Skeletal muscle satellite cell (primary cell): ENCODE measurements around the gene PRRC2B.
"Not testable (repeated sequence)": the region's sequence is repeated elsewhere in the genome, so short reads cannot be mapped to it uniquely, and the experiment has no call there.

Experiments used
- H3K27me3 ChIP-seq: 2 replicates; pipeline ENCODE4 v1.7.0; 2013; ENCODE audit warnings: low read length; ENCODE audit not compliant: control insufficient read depth, insufficient read depth
- H3K36me3 ChIP-seq: 2 replicates; pipeline ENCODE4 v1.7.0; 2013; ENCODE audit warnings: mild to moderate bottlenecking, control low read depth, low read length; ENCODE audit not compliant: insufficient read depth
- H3K4me1 ChIP-seq: 2 replicates; pipeline ENCODE4 v1.7.0; 2013; ENCODE audit warnings: low read length; ENCODE audit not compliant: control insufficient read depth, insufficient read depth
- H3K4me2 ChIP-seq: 2 replicates; pipeline ENCODE4 v1.7.0; 2013; ENCODE audit warnings: mild to moderate bottlenecking, low read length
- H3K4me3 ChIP-seq: 2 replicates; pipeline ENCODE4 v1.7.0; 2013; ENCODE audit warnings: low read length
- H3K9ac ChIP-seq: 2 replicates; pipeline ENCODE4 v1.7.0; 2013; ENCODE audit warnings: mild to moderate bottlenecking, low read depth, low read length, moderate library complexity
- H3K9me3 ChIP-seq: replicated peaks from 2 replicates; pipeline ENCODE4 v1.7.0; 2013; ENCODE audit warnings: mild to moderate bottlenecking, control low read depth, low read length

PRRC2B gene

GRCh38 chr9:131500939-131501541, 107.2 kb downstream of the PRRC2B start:
- no peak overlapping the region for H3K4me3 ChIP-seq
- H3K27me3 ChIP-seq, result no peaks in the 10 kb centered on the region
- no peaks in the 10 kb centered on the region for H3K9me3 ChIP-seq
- no peak overlapping the region for H3K4me2 ChIP-seq
- peaks cover 17% of the 10 kb centered on the region for H3K4me1 ChIP-seq
- H3K36me3 ChIP-seq, result peaks cover 49% of the 10 kb centered on the region
- no peak overlapping the region for H3K9ac ChIP-seq

DNA sequence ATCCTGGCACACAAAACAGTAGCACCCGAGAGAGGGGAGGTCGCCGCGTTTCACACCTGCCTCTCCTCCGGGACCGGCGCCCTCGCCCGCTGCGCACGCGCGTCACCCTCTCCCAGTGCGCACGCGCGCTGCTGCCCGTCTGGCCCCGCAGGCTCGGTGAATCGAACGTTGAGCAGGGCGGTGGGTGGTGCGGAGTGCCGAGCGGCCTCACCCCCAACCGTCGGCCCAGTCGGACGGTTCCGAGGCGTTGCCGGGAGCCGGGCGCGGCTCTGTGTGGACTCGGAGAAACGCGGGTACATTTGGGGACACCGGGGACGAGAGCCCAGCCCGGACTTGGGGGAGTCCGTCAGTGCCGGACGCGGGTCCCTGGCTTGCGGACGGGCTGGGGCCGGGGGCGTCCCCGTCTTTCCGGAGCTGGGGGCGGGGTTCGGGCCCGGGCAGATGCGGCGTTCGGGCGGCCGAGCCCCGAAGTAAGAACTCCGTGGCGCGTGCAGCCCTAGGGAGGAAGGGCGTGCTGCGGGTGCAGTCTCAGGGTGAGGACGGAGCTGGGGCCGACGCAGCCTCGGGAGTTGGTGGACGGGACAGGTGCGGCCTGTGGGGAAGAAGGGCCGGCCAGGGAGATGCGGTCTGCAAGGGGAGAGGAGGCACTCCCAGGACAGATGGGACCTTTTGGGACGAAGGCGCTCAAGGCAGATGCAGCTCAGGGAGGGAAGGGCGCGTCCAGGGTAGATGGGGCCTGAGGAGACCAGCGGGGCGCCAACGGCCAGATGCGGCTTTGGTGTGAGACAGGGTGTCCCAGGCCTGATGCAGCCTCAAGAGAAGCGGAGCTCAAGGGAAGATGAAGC, 109.1 kb downstream of the PRRC2B start, which contains the start of gene POMT1:
POMT1 (plus strand) TSS at position 138 of the 845 bp plus-strand sequence. CDS start 1,301 bp downstream, outside the sequence.
- no peaks in the 10 kb centered on the region for H3K27me3 ChIP-seq
- peak within 1 kb of the TSS; percentile 95 for H3K4me3 ChIP-seq
- peak within 1 kb of the TSS; percentile 89 for H3K9ac ChIP-seq
- no peaks in the 10 kb centered on the region for H3K9me3 ChIP-seq
- H3K36me3 ChIP-seq, result peaks cover 36% of the 10 kb centered on the region
- H3K4me1 ChIP-seq, result peaks cover 17% of the 10 kb centered on the region
- H3K4me2 ChIP-seq, result peak within 1 kb of the TSS; percentile 100

GRCh38 chr9:131503626-131504465, 110.0 kb downstream of the PRRC2B start:
- Histone ChIP-seq H3K27me3 (no peaks in the 10 kb centered on the region), H3K9me3 (no peaks in the 10 kb centered on the region), H3K4me1 (peaks cover 17% of the 10 kb centered on the region), H3K4me2 (peak overlapping the region; percentile 100), H3K9ac (peak overlapping the region; percentile 89), H3K4me3 (peak overlapping the region; percentile 95), H3K36me3 (peaks cover 30% of the 10 kb centered on the region)

DNA sequence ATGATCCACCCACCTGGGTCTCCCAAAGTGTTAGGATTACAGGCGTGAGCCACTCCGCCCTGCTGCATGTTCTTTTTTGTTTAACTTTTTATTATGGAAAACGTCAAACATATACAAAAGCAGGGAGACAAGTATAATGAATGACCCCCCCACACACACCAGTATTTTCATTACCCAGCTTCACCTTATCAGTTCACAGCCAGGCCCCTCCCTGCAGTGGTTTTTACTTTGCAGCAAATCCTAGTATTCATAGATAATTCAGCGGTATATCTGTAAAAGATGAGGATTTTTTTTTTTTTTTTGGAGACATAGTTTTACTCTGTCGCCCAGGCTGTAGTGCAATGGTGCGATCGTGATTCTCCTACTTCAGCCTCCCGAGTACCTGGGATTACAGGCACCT, 111.1 kb downstream of the PRRC2B start:
- Histone ChIP-seq H3K4me2 (no peak overlapping the region), H3K9me3 (no peaks in the 10 kb centered on the region), H3K4me1 (peaks cover 17% of the 10 kb centered on the region), H3K4me3 (no peak overlapping the region), H3K9ac (no peak overlapping the region), H3K36me3 (peaks cover 26% of the 10 kb centered on the region), H3K27me3 (no peaks in the 10 kb centered on the region)

DNA sequence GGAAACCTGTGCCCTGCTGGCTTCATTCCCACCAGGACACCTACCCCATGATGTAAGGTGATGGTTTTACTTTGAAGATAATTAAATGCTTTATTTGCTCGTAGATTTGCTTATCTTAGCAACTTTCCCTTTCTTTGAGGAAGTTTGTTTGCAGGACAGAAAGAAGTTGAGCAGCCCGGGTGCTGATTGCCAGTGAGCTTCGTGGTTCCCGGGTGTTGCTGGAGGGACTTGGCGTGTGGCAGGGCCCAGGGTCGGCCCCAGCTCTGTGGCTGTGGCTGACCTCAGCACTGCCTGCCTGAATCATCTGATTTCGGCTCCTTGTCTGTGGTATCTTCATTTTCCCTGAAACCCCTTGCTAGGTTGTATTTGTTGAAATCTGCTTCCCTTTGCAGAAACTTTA, 117.5 kb downstream of the PRRC2B start:
- no peaks in the 10 kb centered on the region for H3K9me3 ChIP-seq
- no peak overlapping the region for H3K4me3 ChIP-seq
- H3K4me2 ChIP-seq, result no peak overlapping the region
- H3K27me3 ChIP-seq, result no peaks in the 10 kb centered on the region
- no peaks in the 10 kb centered on the region for H3K4me1 ChIP-seq
- no peak overlapping the region for H3K9ac ChIP-seq
- H3K36me3 ChIP-seq, result peaks cover 65% of the 10 kb centered on the region

DNA sequence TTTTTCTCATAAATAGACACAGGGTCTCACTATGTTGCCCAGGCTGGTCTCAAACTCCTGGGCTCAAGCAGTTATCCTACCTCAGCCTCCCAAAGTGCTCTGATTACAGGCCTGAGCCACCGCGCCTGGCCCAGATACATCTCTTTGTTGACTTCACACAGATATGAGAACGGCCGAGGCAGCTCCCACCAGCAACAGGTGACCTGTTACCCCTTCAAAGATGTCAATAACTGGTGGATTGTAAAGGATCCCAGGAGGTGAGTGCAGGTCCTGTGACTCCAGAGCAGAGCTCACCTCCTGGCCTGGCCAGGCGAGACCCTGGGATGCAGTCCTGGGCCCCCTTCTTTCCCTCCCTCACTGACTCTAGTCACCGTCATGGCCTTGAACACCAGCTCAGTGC, 118.0 kb downstream of the PRRC2B start:
- Histone ChIP-seq H3K4me1 (no peaks in the 10 kb centered on the region), H3K36me3 (peaks cover 69% of the 10 kb centered on the region), H3K4me2 (no peak overlapping the region), H3K9ac (no peak overlapping the region), H3K4me3 (no peak overlapping the region), H3K27me3 (no peaks in the 10 kb centered on the region), H3K9me3 (no peaks in the 10 kb centered on the region)

DNA sequence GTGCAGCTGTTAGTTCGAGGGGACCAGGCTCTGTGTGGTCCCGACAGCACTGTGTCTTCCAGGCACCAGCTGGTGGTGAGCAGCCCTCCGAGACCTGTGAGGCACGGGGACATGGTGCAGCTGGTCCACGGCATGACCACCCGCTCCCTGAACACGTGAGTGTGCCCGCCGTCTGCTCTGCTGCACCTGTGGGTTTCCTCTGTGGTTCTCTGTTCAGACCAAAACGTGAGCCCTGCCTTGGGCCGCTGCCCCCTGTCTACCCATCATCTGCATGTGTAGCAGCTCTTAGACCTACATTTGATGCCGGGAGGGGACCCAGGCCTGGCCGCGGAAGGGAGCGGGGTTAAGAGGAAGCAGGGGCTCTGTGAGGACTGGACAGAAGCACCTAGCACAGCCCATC, 119.3 kb downstream of the PRRC2B start:
- Histone ChIP-seq H3K4me2 (no peak overlapping the region), H3K27me3 (no peaks in the 10 kb centered on the region), H3K9ac (no peak overlapping the region), H3K9me3 (no peaks in the 10 kb centered on the region), H3K4me3 (no peak overlapping the region), H3K4me1 (no peaks in the 10 kb centered on the region), H3K36me3 (peaks cover 75% of the 10 kb centered on the region)

GRCh38 chr9:131515559-131516031, 121.7 kb downstream of the PRRC2B start:
- H3K4me1 ChIP-seq, H3K9me3 ChIP-seq, H3K4me2 ChIP-seq, H3K9ac ChIP-seq, H3K27me3 ChIP-seq, H3K4me3 ChIP-seq: not testable (repeated sequence)
- peaks cover 85% of the 10 kb centered on the region for H3K36me3 ChIP-seq

DNA sequence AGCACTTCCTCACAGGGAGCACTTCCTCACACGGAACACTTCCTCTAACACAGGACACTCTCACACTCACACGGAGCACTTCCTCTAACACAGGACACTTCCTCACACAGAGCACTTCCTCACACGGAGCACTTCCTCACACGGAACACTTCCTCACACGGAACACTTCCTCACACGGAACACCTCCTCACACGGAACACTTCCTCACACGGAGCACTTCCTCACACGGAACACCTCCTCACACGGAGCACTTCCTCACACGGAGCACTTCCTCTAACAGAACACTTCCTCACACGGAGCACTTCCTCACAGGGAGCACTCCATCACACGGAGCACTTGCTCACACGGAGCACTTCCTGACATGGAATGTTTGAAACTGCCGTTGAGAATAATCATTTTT, 122.2 kb downstream of the PRRC2B start:
- peaks cover 83% of the 10 kb centered on the region for H3K36me3 ChIP-seq
- H3K9me3 ChIP-seq, result no peaks in the 10 kb centered on the region
- no peaks in the 10 kb centered on the region for H3K4me1 ChIP-seq
- no peaks in the 10 kb centered on the region for H3K27me3 ChIP-seq
- H3K4me2 ChIP-seq, result no peak overlapping the region
- no peak overlapping the region for H3K9ac ChIP-seq
- no peak overlapping the region for H3K4me3 ChIP-seq

DNA sequence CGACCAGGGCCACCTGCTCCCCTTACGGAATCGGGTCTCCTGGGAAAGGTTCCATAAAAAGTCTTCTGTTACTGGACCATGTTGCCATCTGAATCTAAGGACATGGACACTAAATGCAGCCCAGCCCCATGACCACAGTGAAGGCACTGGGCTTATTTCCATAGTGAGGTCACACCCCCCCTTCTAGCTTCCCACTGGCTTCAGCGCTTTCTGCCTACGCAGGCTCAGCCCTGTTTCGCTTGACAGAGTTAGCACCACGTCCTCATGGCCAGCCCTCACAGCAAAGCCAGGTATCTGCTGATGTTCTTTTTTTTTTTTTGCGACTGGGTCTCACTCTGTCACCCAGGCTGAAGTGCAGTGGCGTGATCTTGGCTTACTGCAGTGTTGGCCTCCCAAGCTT, 123.0 kb downstream of the PRRC2B start:
- Histone ChIP-seq H3K4me1 (no peaks in the 10 kb centered on the region), H3K4me3 (no peak overlapping the region), H3K27me3 (no peaks in the 10 kb centered on the region), H3K9ac (no peak overlapping the region), H3K36me3 (peaks cover 82% of the 10 kb centered on the region), H3K4me2 (no peak overlapping the region), H3K9me3 (no peaks in the 10 kb centered on the region)

DNA sequence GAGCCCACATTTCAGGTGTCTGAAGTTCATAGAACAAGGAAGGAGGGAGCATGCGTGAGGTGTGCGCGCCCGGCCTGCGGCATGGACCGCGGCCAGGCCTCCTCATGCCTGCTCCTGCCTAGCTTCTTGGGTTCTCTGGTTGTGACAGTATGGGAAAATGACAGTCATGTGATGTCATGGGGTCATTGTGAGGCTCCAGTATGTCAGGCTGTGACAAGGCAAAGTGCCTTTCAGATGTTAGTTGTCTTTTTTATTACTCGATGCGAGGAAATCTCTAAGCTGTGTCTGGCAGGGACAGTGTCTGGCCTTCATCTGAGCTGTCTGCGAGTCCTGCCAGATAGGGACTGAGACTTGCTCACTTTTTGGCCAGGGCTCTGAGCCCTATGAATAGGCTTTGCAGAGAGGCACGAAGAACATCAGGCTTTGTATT, 123.9 kb downstream of the PRRC2B start:
- H3K27me3 ChIP-seq, result no peaks in the 10 kb centered on the region
- H3K4me2 ChIP-seq, result no peak overlapping the region
- no peaks in the 10 kb centered on the region for H3K4me1 ChIP-seq
- H3K9me3 ChIP-seq, result no peaks in the 10 kb centered on the region
- no peak overlapping the region for H3K4me3 ChIP-seq
- no peak overlapping the region for H3K9ac ChIP-seq
- H3K36me3 ChIP-seq, result peaks cover 85% of the 10 kb centered on the region
